ENCODE measurements around the gene ARHGAP19.

Gene ARHGAP19

DNA sequence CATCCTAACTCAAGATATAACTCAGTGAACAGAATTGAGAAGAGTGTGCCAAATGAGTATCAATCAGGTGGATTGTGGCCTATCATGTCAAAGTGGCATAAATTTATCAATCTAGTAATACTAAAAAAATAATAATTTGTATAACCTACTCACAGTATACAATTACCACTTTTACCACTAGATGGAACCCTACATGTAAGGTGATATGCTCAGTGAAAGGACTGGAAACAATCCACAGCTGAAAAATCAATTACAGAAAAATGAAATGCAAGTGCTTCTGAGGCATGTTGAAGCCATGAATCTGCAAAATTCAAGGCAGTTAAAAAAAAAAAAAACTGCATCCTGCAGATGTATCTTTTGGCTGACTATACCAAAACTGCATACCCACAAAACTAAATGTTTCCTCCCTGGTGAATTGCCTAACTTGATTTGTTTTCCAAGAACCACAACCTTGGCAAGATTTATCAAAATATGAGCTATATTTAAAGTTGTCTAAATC lies 13.9 kb downstream of the ARHGAP19 start:
- Histone ChIP-seq H3K4me1 (ENCODE audit: control insufficient read depth in 2 of 2, insufficient read depth in 1 of 2, low read depth in 1 of 2, low read length in 2 of 2) (no peaks in the 10 kb centered on the region), H2BK5ac (ENCODE audit: low read length) (no peak overlapping the region), H3K4me2 (ENCODE audit: insufficient read depth, low read length, poor library complexity, severe bottlenecking) (no peak overlapping the region), H3K14ac (ENCODE audit: low read length) (no peak overlapping the region), H3K27ac (replicated peaks; ENCODE audit: low read length) (no peak overlapping the region), H2AK5ac (ENCODE audit: low read depth, low read length) (no peak overlapping the region), H4K8ac (ENCODE audit: low read depth, low read length) (no peak overlapping the region), H3K18ac (ENCODE audit: low read length) (no peak overlapping the region), H3K9me3 (replicated peaks in 1 of 2; ENCODE audit: control insufficient read depth in 2 of 2, insufficient read depth in 1 of 2, low read depth in 1 of 2, low read length in 2 of 2) (no peaks in the 10 kb centered on the region), H2AFZ (ENCODE audit: low read length) (no peak overlapping the region), H4K91ac (ENCODE audit: low read depth, low read length, poor library complexity) (no peak overlapping the region), H3K4me3 (ENCODE audit: low read length in 2 of 2) (no peak overlapping the region), H3K36me3 (replicated peaks in 1 of 2; ENCODE audit: control insufficient read depth in 2 of 2, insufficient read depth in 2 of 2, low read length in 2 of 2) (no peaks in the 10 kb centered on the region), H3K23ac (ENCODE audit: low read depth, low read length, poor library complexity) (no peak overlapping the region), H3K9ac (ENCODE audit: low read depth, low read length, poor library complexity) (no peak overlapping the region), H3K27me3 (ENCODE audit: control insufficient read depth in 3 of 3, insufficient read depth in 3 of 3, low read depth in 1 of 3, low read length in 3 of 3) (no peaks in the 10 kb centered on the region), H2BK12ac (ENCODE audit: low read length) (no peak overlapping the region), H2BK120ac (ENCODE audit: low read depth, low read length) (no peak overlapping the region), H2BK15ac (ENCODE audit: low read length) (no peak overlapping the region), H3K4ac (ENCODE audit: low read length) (no peak overlapping the region), H3K79me1 (ENCODE audit: low read depth, low read length) (no peaks in the 10 kb centered on the region)
- DNase-seq (ENCODE audit: low spot score) = no peak

DNA sequence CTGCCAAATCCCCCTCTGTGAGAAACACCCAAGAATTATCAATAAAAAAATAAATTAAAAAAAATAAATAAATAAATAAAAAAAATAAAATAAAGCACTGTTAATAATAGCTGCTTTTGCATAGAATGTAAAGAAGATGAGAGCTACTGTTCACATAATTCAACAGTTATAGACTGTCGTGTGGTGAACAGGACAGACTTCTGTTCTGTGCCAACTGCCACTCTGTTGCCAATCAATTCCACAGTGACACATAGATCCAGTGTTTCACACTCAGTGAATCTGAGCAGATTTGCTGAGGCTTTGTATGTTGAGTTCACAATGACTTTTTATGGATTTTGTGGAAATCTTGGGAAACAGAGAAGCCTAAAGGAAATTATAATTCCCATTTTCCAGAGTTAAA lies 14.9 kb downstream of the ARHGAP19 start:
- no peak for DNase-seq (ENCODE audit: low spot score)
- Histone ChIP-seq H4K91ac (ENCODE audit: low read depth, low read length, poor library complexity) (no peak overlapping the region), H3K4me2 (ENCODE audit: insufficient read depth, low read length, poor library complexity, severe bottlenecking) (no peak overlapping the region), H4K8ac (ENCODE audit: low read depth, low read length) (no peak overlapping the region), H2BK5ac (ENCODE audit: low read length) (no peak overlapping the region), H2BK15ac (ENCODE audit: low read length) (no peak overlapping the region), H3K36me3 (replicated peaks in 1 of 2; ENCODE audit: control insufficient read depth in 2 of 2, insufficient read depth in 2 of 2, low read length in 2 of 2) (no peaks in the 10 kb centered on the region), H3K23ac (ENCODE audit: low read depth, low read length, poor library complexity) (no peak overlapping the region), H2AFZ (ENCODE audit: low read length) (no peak overlapping the region), H2BK120ac (ENCODE audit: low read depth, low read length) (no peak overlapping the region), H3K79me1 (ENCODE audit: low read depth, low read length) (no peaks in the 10 kb centered on the region), H2BK12ac (ENCODE audit: low read length) (no peak overlapping the region), H3K4me1 (ENCODE audit: control insufficient read depth in 2 of 2, insufficient read depth in 1 of 2, low read depth in 1 of 2, low read length in 2 of 2) (no peaks in the 10 kb centered on the region), H3K27ac (replicated peaks; ENCODE audit: low read length) (no peak overlapping the region), H3K9me3 (replicated peaks in 1 of 2; ENCODE audit: control insufficient read depth in 2 of 2, insufficient read depth in 1 of 2, low read depth in 1 of 2, low read length in 2 of 2) (no peaks in the 10 kb centered on the region), H3K18ac (ENCODE audit: low read length) (no peak overlapping the region), H3K4me3 (ENCODE audit: low read length in 2 of 2) (no peak overlapping the region), H3K9ac (ENCODE audit: low read depth, low read length, poor library complexity) (no peak overlapping the region), H3K27me3 (ENCODE audit: control insufficient read depth in 3 of 3, insufficient read depth in 3 of 3, low read depth in 1 of 3, low read length in 3 of 3) (no peaks in the 10 kb centered on the region), H3K14ac (ENCODE audit: low read length) (no peak overlapping the region), H2AK5ac (ENCODE audit: low read depth, low read length) (no peak overlapping the region), H3K4ac (ENCODE audit: low read length) (no peak overlapping the region)
- WGBS, 2 donors (ENCODE audit: extremely low coverage in 2 of 2, insufficient read length in 2 of 2, insufficient replicate concordance in 1 of 2) = no CpG with 5 or more reads among the region's 1 CpG

DNA sequence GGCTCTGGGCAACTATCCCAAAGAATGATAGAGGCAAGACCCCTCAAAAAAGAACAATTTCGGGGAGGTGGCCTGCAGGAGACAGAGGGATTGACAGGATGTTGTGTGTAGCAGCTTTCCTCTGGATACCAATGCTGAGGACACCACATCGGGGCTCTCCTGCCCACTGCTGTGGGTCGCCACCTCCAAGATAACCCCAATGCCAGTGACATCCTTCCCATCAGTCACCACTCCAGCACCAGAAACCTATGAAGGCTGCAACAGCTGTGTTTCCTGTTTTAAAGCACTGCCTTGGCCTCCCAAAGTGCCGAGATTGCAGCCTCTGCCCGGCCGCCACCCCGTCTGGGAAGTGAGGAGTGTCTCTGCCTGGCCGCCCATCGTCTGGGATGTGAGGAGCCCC lies 17.6 kb downstream of the ARHGAP19 start:
- H2BK5ac ChIP-seq (ENCODE audit: low read length) = no peak overlapping the region
- no peaks in the 10 kb centered on the region for H3K4me1 ChIP-seq (ENCODE audit: control insufficient read depth in 2 of 2, insufficient read depth in 1 of 2, low read depth in 1 of 2, low read length in 2 of 2)
- peaks cover 2% of the 10 kb centered on the region for H3K79me1 ChIP-seq (ENCODE audit: low read depth, low read length)
- WGBS, 2 donors (ENCODE audit: extremely low coverage in 2 of 2, insufficient read length in 2 of 2, insufficient replicate concordance in 1 of 2) = no CpG with 5 or more reads among the region's 9 CpGs
- H4K8ac ChIP-seq (ENCODE audit: low read depth, low read length) = no peak overlapping the region
- H3K9ac ChIP-seq (ENCODE audit: low read depth, low read length, poor library complexity) = no peak overlapping the region
- no peak overlapping the region for H2AK5ac ChIP-seq (ENCODE audit: low read depth, low read length)
- no peak overlapping the region for H3K23ac ChIP-seq (ENCODE audit: low read depth, low read length, poor library complexity)
- no peaks in the 10 kb centered on the region for H3K36me3 ChIP-seq (replicated peaks in 1 of 2; ENCODE audit: control insufficient read depth in 2 of 2, insufficient read depth in 2 of 2, low read length in 2 of 2)
- peaks cover 1 to 13% of the 10 kb centered on the region in 2 donors for H3K9me3 ChIP-seq (replicated peaks in 1 of 2; ENCODE audit: control insufficient read depth in 2 of 2, insufficient read depth in 1 of 2, low read depth in 1 of 2, low read length in 2 of 2)
- no peak overlapping the region for H2AFZ ChIP-seq (ENCODE audit: low read length)
- no peak overlapping the region for H3K4me2 ChIP-seq (ENCODE audit: insufficient read depth, low read length, poor library complexity, severe bottlenecking)
- H2BK15ac ChIP-seq (ENCODE audit: low read length) = no peak overlapping the region
- H3K27ac ChIP-seq (replicated peaks; ENCODE audit: low read length) = no peak overlapping the region
- H3K27me3 ChIP-seq (ENCODE audit: control insufficient read depth in 3 of 3, insufficient read depth in 3 of 3, low read depth in 1 of 3, low read length in 3 of 3) = no peaks in the 10 kb centered on the region
- DNase-seq (ENCODE audit: low spot score) = no peak
- H3K14ac ChIP-seq (ENCODE audit: low read length) = no peak overlapping the region
- no peak overlapping the region for H2BK120ac ChIP-seq (ENCODE audit: low read depth, low read length)
- no peak overlapping the region for H3K4ac ChIP-seq (ENCODE audit: low read length)
- no peak overlapping the region for H3K4me3 ChIP-seq (ENCODE audit: low read length in 2 of 2)
- H4K91ac ChIP-seq (ENCODE audit: low read depth, low read length, poor library complexity) = no peak overlapping the region
- H3K18ac ChIP-seq (ENCODE audit: low read length) = no peak overlapping the region
- no peak overlapping the region for H2BK12ac ChIP-seq (ENCODE audit: low read length)

DNA sequence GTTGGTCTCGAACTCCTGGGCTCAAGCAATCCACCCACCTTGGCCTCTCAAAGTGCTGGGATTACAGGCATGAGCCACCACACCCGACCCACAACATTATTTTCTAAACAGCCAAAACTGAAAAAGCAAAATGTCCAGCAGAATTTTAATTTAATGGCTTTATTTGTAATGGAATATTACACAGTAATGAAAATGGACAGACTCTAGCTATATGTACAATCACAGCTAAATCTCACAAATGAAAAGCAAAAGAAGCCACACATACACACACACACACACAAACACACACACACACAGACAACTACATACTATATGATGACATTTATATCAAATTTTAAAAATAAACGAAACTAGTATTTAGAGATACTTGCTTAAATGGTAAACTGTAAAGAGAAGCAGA lies 18.7 kb downstream of the ARHGAP19 start:
- H3K4ac ChIP-seq (ENCODE audit: low read length) = no peak overlapping the region
- H3K27me3 ChIP-seq (ENCODE audit: control insufficient read depth in 3 of 3, insufficient read depth in 3 of 3, low read depth in 1 of 3, low read length in 3 of 3) = no peaks in the 10 kb centered on the region
- no peak overlapping the region for H2BK15ac ChIP-seq (ENCODE audit: low read length)
- no peak overlapping the region for H2BK5ac ChIP-seq (ENCODE audit: low read length)
- peaks cover 1 to 13% of the 10 kb centered on the region in 2 donors for H3K9me3 ChIP-seq (replicated peaks in 1 of 2; ENCODE audit: control insufficient read depth in 2 of 2, insufficient read depth in 1 of 2, low read depth in 1 of 2, low read length in 2 of 2)
- H3K4me2 ChIP-seq (ENCODE audit: insufficient read depth, low read length, poor library complexity, severe bottlenecking) = no peak overlapping the region
- WGBS, 2 donors (ENCODE audit: extremely low coverage in 2 of 2, insufficient read length in 2 of 2, insufficient replicate concordance in 1 of 2) = no CpG with 5 or more reads among the region's 3 CpGs
- peaks cover 2% of the 10 kb centered on the region for H3K79me1 ChIP-seq (ENCODE audit: low read depth, low read length)
- H2BK12ac ChIP-seq (ENCODE audit: low read length) = no peak overlapping the region
- no peak overlapping the region for H3K9ac ChIP-seq (ENCODE audit: low read depth, low read length, poor library complexity)
- H3K27ac ChIP-seq (replicated peaks; ENCODE audit: low read length) = no peak overlapping the region
- no peak overlapping the region for H2AFZ ChIP-seq (ENCODE audit: low read length)
- no peak overlapping the region for H4K8ac ChIP-seq (ENCODE audit: low read depth, low read length)
- no peaks in the 10 kb centered on the region for H3K36me3 ChIP-seq (replicated peaks in 1 of 2; ENCODE audit: control insufficient read depth in 2 of 2, insufficient read depth in 2 of 2, low read length in 2 of 2)
- H2BK120ac ChIP-seq (ENCODE audit: low read depth, low read length) = no peak overlapping the region
- H2AK5ac ChIP-seq (ENCODE audit: low read depth, low read length) = no peak overlapping the region
- no peak overlapping the region for H3K18ac ChIP-seq (ENCODE audit: low read length)
- H3K4me1 ChIP-seq (ENCODE audit: control insufficient read depth in 2 of 2, insufficient read depth in 1 of 2, low read depth in 1 of 2, low read length in 2 of 2) = no peaks in the 10 kb centered on the region
- no peak overlapping the region for H4K91ac ChIP-seq (ENCODE audit: low read depth, low read length, poor library complexity)
- no peak for DNase-seq (ENCODE audit: low spot score)
- H3K4me3 ChIP-seq (ENCODE audit: low read length in 2 of 2) = no peak overlapping the region
- no peak overlapping the region for H3K14ac ChIP-seq (ENCODE audit: low read length)
- no peak overlapping the region for H3K23ac ChIP-seq (ENCODE audit: low read depth, low read length, poor library complexity)

All from neuronal stem cell (in vitro differentiated cells).